GM19372 (cell line): ENCODE data around the gene CSRP3.

Experiments
- ATAC-seq: cut with Tn5 transposase; IDR thresholded peaks from one replicate; pipeline ENCODE4 v1.9.1; 2021; ENCODE audit warnings: mild to moderate bottlenecking, low read depth, moderate library complexity; ENCODE audit not compliant: unreplicated experiment

CSRP3 gene

DNA sequence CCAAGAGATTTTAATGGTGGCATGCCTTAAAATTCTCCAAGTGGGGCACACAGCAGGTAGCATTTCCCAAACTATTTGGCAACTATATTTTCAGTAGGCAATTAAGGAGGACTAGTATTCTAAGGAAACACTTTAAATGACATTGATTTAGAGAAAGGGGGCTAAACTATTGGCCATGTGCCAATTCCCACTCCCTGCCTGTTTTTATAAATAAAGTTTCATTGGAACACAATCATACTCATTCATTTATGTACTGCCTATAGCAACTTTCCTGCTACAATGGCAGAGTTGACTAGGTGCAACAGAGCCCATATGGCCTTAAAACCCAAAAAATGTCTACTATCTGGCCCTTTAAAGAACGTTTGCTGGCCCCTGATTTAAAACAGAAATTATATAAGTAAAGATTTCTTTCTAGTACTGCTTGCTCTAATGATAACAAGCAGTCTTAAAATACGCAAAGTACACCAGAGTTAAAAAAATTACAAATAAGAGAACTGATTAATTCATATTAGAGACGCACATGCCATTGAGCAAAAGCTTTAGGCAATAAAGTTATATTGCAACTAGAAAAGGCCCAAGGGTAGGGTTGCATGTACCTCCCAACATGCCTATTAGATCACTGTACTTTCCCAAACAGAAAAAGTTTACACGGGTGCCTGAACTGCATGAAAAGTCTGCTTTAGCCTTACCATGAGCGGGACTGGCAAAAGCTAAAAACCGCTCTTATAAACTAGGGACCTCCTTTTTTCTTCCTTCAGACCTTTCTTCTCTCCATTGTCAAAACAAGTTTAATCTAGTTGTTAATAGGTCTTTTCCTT lies 24.8 kb upstream of the CSRP3 start:
- ATAC-seq: no peak

- ATAC-seq: no peak
Observed at GRCh38 chr11:19225581-19225980, 23.8 kb upstream of the CSRP3 start.

DNA sequence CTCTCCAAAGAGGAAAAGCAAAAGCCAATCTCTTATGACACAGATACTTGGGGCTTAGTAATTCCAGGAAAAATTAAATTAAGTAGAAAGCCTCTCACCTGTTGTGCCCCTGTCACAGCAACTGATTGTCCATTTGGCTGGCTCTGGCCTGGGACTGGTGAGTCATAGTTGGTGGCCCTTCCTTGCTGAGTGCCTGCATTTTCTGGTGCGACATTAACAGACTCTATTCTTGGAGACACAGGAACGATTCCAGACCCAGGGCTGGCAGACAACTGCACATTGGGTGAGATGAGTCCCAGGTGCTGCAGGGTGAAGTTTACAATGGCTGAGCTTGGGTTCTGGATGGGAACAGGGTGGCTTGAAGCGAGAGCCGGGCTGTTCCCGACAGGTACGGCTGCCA lies 23.3 kb upstream of the CSRP3 start:
- ATAC-seq: no peak

GRCh38 chr11:19220903-19221724 lies 19.3 kb upstream of the CSRP3 start:
- ATAC-seq: no peak

- ATAC-seq: no peak
Observed at GRCh38 chr11:19218786-19219460, 17.1 kb upstream of the CSRP3 start.

DNA sequence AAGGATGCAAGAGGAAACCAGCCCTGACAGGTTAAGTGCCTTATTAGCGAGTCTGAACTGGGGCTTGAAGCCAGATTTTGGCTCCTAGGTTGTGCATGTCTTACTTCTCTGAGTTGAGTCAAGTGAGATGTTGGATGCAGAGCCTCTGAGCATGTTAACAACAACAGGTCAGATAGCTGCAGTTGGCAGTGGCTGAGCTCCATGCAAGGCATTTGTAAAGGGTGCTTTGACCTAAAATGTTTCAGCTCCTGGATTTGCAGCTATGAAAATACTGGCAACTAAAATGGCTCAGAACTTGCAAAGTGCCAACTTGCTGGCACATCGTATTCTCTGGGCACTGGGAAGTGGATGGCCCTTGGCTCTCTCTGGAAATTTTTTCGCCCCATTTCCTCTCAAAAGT lies 16.4 kb upstream of the CSRP3 start:
- ATAC-seq: no peak

DNA sequence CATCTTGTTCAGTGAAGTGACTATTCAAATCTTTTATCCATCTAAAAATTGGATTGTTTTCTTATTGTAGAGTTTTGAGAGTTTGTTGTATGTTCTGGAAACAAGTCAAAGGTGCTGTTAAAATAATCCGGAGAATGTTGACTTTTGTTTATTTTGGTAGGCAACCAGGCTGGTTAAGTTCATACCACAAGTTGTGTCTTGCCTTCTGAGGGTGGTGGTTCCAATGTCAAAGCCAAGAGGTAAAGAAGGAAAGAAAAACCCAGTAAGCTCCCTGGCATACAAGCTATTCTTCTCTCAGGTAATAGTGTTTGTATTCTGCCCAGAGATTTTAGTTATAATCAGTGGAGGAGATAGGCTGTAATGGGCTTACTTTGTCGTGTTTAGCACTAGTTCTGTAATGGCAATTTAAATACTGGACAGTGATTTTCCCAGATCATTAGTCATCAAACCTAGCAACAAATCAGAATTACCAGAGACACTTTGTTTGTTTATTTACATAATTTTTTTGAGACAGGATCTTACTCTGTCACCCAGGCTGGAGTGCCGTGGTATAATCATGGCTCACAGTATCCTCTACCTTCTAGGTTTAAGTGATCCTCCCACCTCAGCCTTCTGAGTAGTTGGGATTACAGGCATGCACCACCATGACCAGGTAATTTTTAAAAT lies 15.1 kb upstream of the CSRP3 start:
- ATAC-seq: no peak

DNA sequence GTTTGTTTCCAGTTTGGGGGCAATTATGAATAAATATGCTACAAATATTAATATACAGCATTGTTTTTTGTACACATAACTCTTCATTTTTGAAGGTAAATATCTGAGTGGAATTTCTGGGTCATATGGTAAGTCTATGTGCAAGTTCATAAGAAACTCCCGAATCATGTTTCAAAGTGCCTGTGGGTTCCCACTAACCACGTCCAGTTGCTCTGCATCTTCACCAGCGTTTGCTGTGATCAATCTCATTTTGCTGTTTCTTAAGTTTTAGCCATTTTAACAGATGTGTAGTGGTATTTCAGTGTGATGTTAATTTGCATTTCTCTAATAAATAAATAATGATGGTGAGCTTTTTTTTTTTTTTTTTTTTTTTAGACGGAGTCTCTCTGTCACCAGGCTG lies 14.2 kb upstream of the CSRP3 start:
- ATAC-seq: no peak

DNA sequence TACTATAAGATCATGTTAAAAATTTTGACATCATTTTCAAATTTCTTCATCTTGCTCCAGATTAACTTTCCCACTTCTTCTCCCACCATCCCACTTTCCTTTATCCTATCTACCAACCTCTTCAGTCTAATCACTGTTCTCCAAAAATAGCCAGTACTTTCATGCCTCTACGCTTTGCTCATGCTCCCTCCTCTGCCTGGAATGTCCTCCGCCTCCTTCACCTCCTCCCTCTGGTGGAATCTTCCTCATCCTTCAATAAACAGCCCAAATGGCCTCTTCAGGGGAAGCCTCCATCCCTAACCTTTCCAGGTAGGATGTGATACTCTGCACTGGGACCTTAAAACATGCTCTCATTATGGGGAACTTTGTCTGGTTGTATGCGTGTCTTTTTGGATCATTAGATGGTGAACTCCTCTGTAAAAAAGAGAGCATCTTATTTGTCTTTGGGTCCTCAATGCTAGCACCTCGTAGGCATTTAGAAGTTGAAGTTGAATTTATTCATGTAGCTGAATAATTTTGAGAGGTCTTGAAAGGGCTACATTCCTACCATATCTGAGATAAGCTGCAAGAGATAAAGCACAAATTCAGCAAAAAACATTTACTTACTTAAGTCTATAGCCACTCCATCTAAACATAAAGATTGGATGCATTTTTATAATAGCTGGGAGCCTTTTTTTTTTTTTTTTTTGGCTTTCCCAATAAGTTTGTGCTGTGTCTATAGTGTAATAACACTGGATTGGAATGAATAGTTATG lies 8.0 kb upstream of the CSRP3 start:
- no peak for ATAC-seq

GRCh38 chr11:19208959-19209546 lies 7.3 kb upstream of the CSRP3 start:
- ATAC-seq: no peak

DNA sequence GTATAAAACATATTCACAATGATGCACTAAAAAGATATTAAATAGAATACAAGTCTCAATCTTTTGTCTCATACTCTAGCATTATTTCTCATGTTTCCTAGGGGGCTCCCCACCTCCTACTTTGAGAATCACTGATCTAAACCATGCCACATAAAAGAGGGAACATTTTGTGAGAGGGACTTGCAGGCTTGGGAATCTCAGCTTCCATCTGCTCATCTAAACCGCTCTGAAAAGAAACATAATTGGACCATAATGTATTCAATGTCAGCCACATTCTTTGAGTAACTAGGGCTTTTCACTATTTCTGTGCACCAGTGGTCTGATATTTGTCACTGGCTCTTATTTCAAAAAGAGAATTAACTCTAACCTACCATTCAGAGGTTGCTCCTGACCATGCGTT lies 6.4 kb upstream of the CSRP3 start:
- no peak for ATAC-seq

DNA sequence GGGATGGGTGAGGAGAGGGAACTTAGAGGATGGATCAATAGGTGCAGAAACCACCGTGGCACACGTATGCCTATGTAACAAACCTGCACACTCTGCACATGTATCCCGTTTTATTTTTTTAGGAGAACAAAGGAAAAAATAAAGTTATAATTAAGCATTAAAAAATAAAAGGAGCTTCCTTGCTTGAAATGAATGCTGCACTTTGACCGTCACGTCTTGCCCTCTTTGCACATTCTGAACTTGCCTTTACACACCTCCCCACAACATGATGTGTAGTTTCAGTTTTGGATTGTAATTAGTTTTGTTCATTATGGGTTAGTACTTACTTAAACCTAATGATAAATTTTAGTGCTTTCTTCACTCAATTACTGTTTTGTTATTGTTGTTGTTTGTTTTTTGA lies 3.1 kb upstream of the CSRP3 start:
- ATAC-seq: no peak

GRCh38 chr11:19200410-19201201 lies 1.2 kb downstream of the CSRP3 start:
- no peak for ATAC-seq

DNA sequence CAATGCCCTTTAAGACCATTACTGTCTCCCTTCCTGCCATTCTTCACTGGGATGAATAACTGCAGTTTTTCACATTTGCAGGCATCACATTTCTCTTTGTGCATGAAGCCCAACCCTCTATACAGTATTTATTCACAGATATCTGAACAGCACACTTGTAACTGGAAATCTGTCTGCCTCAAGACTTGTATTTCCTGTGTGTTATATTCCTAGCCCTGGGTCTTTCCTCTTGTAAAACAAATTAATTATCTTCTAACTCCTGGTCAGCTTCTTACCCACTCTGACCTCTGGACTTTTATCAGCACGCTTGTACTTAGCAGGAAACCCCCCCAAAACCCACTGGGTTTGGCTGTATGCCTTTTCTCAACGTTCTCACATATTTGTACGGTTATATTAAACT lies 2.0 kb downstream of the CSRP3 start:
- ATAC-seq: no peak

GRCh38 chr11:19199048-19199447 lies 2.7 kb downstream of the CSRP3 start:
- no peak for ATAC-seq

DNA sequence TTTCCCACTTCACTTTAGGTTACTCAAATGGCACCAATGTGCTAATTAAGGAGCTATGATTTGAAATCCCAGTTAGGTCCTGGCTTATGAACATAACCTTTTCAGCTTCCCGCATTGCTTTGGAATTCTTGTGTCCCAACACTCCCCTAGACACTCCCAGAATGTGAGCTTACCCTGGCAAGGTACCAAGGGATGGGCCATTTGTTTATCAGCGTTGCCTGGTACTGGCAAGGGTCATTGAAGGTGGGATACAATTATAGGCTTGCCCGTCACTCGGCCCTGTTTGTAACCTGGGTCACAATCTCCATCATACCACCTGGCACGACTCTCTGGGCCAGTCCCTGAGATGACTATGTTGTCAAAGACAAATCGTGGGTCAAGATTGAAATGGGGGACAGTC lies 5.4 kb downstream of the CSRP3 start:
- ATAC-seq: no peak

- no peak for ATAC-seq
Observed at GRCh38 chr11:19194620-19195308, 7.0 kb downstream of the CSRP3 start.

GRCh38 chr11:19193916-19194315 lies 7.9 kb downstream of the CSRP3 start:
- ATAC-seq: no peak
